OCI-LY1 (cell line): ENCODE results near the gene LMTK3.

Experiments used
- EZH2 ChIP-seq: fragments of 200-600 bp; sonication (generic), shearing (Covaris generic); IDR thresholded peaks from 2 replicates; pipeline ENCODE4 v1.8.0; 2017; ENCODE audit warnings: borderline replicate concordance, mixed run types, mild to moderate bottlenecking, antibody characterized with exemption, low read length, moderate library complexity, mixed read lengths
- TF ChIP-seq, protein P1 (sequence below): fragments of 200-600 bp; sonication (generic), shearing (Covaris generic); IDR thresholded peaks from 2 replicates; pipeline ENCODE4 v1.5.1; 2017; ENCODE audit warnings: mild to moderate bottlenecking, antibody characterized with exemption, low read length, moderate library complexity, mixed read lengths

- TF ChIP-seq, protein P1, sequence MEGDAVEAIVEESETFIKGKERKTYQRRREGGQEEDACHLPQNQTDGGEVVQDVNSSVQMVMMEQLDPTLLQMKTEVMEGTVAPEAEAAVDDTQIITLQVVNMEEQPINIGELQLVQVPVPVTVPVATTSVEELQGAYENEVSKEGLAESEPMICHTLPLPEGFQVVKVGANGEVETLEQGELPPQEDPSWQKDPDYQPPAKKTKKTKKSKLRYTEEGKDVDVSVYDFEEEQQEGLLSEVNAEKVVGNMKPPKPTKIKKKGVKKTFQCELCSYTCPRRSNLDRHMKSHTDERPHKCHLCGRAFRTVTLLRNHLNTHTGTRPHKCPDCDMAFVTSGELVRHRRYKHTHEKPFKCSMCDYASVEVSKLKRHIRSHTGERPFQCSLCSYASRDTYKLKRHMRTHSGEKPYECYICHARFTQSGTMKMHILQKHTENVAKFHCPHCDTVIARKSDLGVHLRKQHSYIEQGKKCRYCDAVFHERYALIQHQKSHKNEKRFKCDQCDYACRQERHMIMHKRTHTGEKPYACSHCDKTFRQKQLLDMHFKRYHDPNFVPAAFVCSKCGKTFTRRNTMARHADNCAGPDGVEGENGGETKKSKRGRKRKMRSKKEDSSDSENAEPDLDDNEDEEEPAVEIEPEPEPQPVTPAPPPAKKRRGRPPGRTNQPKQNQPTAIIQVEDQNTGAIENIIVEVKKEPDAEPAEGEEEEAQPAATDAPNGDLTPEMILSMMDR = no peak
- TF ChIP-seq EZH2 = no peak
These were observed 26.6 kb downstream of the LMTK3 start for GRCh38 chr19:48484931-48485612.
